KMS-11 (cell line): ENCODE data around the gene SP6.

ENCODE experiments used
- H2AFZ ChIP-seq: fragments of 200-600 bp; sonication (generic); 2 replicates; pipeline ENCODE4 v1.6.1; 2016; ENCODE audit warnings: antibody characterized with exemption, mixed run types, low read depth
- H3K27ac ChIP-seq: fragments of 200-600 bp; sonication (generic); 2 replicates; pipeline ENCODE4 v1.6.1; 2016; ENCODE audit warnings: mild to moderate bottlenecking, mixed run types
- H3K27me3 ChIP-seq: fragments of 200-600 bp; sonication (generic); 2 replicates; pipeline ENCODE4 v1.6.1; 2017; ENCODE audit warnings: mild to moderate bottlenecking, low read depth, mixed run types, moderate library complexity; ENCODE audit not compliant: insufficient read depth
- H3K36me3 ChIP-seq: fragments of 200-600 bp; sonication (generic); 2 replicates; pipeline ENCODE4 v1.6.1; 2017; ENCODE audit warnings: mild to moderate bottlenecking, mixed run types; ENCODE audit not compliant: insufficient read depth
- H3K4me1 ChIP-seq: fragments of 200-600 bp; sonication (generic); 2 replicates; pipeline ENCODE4 v1.6.1; 2016; ENCODE audit warnings: mild to moderate bottlenecking, low read depth, mixed run types; ENCODE audit not compliant: poor library complexity, severe bottlenecking
- H3K4me2 ChIP-seq: fragments of 200-600 bp; sonication (generic); 2 replicates; pipeline ENCODE4 v1.7.0; 2016; ENCODE audit warnings: mild to moderate bottlenecking, mixed run types
- H3K4me3 ChIP-seq: fragments of 200-600 bp; sonication (generic); IDR thresholded peaks from 2 replicates; pipeline ENCODE4 v1.6.1; 2017; ENCODE audit warnings: low read depth, low read length, mixed read lengths; ENCODE audit not compliant: insufficient read depth
- H3K79me2 ChIP-seq: fragments of 200-600 bp; sonication (generic); 2 replicates; pipeline ENCODE4 v1.6.1; 2016; ENCODE audit warnings: low read depth, mixed run types; ENCODE audit not compliant: insufficient read depth
- H3K9ac ChIP-seq: fragments of 200-600 bp; sonication (generic); 2 replicates; pipeline ENCODE4 v1.6.1; 2016; ENCODE audit warnings: mild to moderate bottlenecking, mixed run types
- H4K20me1 ChIP-seq: fragments of 200-600 bp; sonication (generic); 2 replicates; pipeline ENCODE4 v1.6.1; 2016; ENCODE audit warnings: mild to moderate bottlenecking, mixed run types; ENCODE audit not compliant: insufficient read depth
- CTCF ChIP-seq: fragments of 200-600 bp; sonication (generic); conservative IDR thresholded peaks from 2 replicates; pipeline ENCODE4 v1.6.1; 2017; ENCODE audit warnings: low read depth, mild to moderate bottlenecking, antibody characterized with exemption, low read length, moderate library complexity, mixed read lengths

SP6 gene

GRCh38 chr17:47860386-47860785 is 9.4 kb upstream of the SP6 start:
- no peaks in the 10 kb centered on the region for H3K36me3 ChIP-seq
- no peak overlapping the region for H3K9ac ChIP-seq

GRCh38 chr17:47857551-47858455 is 6.8 kb upstream of the SP6 start:
- Histone ChIP-seq H3K36me3 (no peaks in the 10 kb centered on the region), H3K4me3 (no peak overlapping the region), H3K4me1 (no peaks in the 10 kb centered on the region), H4K20me1 (no peaks in the 10 kb centered on the region), H3K4me2 (no peak overlapping the region), H3K79me2 (no peaks in the 10 kb centered on the region), H3K27ac (no peak overlapping the region), H3K27me3 (peaks cover 88% of the 10 kb centered on the region), H2AFZ (no peak overlapping the region), H3K9ac (no peak overlapping the region)
- no peak for TF ChIP-seq CTCF

More at GRCh38 chr17:47860386-47860785, 9.4 kb upstream of the SP6 start:
- TF ChIP-seq CTCF: no peak
- H3K4me2 ChIP-seq: no peak overlapping the region
- no peaks in the 10 kb centered on the region for H3K79me2 ChIP-seq
- no peak overlapping the region for H2AFZ ChIP-seq
- H3K4me1 ChIP-seq: no peaks in the 10 kb centered on the region
- no peak overlapping the region for H3K4me3 ChIP-seq
- H3K27me3 ChIP-seq: peaks cover 82% of the 10 kb centered on the region
- no peak overlapping the region for H3K27ac ChIP-seq
- no peaks in the 10 kb centered on the region for H4K20me1 ChIP-seq

- Histone ChIP-seq H3K27ac (no peak overlapping the region), H3K4me1 (no peaks in the 10 kb centered on the region), H2AFZ (no peak overlapping the region), H3K4me2 (no peak overlapping the region), H3K9ac (no peak overlapping the region), H3K79me2 (no peaks in the 10 kb centered on the region), H3K4me3 (no peak overlapping the region), H4K20me1 (no peaks in the 10 kb centered on the region), H3K27me3 (peaks cover 90% of the 10 kb centered on the region), H3K36me3 (no peaks in the 10 kb centered on the region)
- no peak for TF ChIP-seq CTCF
Observed at GRCh38 chr17:47856830-47857229, 5.9 kb upstream of the SP6 start.

DNA sequence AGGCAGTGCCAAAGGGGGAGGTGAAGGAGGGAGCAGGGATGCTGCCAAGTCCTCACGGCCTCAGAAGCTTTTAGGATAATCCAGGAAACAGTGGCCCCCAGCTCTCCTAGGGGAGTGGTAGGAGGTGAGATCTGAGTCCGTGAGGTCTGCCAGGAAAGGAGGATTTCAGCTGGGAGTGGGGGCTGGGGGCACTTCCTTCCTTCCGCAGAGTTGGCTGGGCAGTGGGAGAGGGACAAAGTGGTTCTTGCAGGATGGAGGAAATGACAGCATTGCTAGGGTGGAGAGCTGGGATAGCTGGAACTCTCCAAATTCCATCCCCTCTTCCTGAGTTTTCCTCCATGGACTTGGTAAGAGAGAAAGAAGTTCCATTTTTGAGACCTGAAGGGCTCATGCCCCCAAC is 4.8 kb upstream of the SP6 start:
- Histone ChIP-seq H3K4me1 (no peaks in the 10 kb centered on the region), H3K4me2 (no peak overlapping the region), H3K27ac (no peak overlapping the region), H3K27me3 (peaks cover 93% of the 10 kb centered on the region), H3K36me3 (no peaks in the 10 kb centered on the region), H3K9ac (no peak overlapping the region), H4K20me1 (no peaks in the 10 kb centered on the region), H3K79me2 (no peaks in the 10 kb centered on the region), H2AFZ (no peak overlapping the region), H3K4me3 (no peak overlapping the region)
- TF ChIP-seq CTCF: no peak
